Measurements from ENCODE around the gene TMPRSS9. TPM values are rescaled to one million over a fixed set of nuclear protein-coding genes. Genes with fewer than 3 reads are reported as not detected.
A peak's percentile ranks its signal among the peaks of the same experiment; 100 is the strongest.

Gene TMPRSS9
- total RNA-seq, 1 experiment from 2014 or later: not detected

DNA sequence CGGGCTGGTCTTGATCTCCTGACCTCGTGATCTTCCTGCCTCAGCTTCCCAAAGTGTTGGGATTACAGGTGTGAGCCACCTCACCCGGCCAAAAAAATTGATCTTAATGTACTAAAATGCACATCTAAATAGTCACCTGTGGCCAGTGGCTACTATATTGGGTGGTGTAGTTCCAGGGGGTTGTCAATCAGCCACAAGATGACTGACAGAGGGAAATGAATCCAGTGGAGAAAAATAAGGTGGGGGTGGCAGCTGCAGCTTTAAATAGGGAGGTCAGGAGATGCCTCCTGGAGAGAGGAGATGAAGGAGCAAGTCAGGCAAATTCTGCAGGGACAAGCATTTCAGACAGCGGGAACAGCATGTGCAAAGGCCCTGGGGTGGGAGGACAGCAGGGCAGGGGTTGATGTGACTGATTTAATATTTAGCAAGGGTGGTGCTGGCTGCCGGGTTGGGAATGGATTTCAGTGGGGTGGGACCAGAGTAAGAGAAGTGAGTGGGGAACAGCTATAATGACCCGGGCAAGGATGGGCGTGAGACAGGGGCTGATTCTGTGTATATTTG is 49.4 kb downstream of the TMPRSS9 start:
- Histone ChIP-seq H3K4me1 (ENCODE audit: low read length) (no peaks in the 10 kb centered on the region), H3K9me3 (ENCODE audit: low read length) (no peaks in the 10 kb centered on the region), H3K4me3 (ENCODE audit: low read length) (no peak overlapping the region), H3K79me2 (ENCODE audit: low read length) (no peaks in the 10 kb centered on the region), H3K36me3 (ENCODE audit: insufficient read depth, low read length) (no peaks in the 10 kb centered on the region), H3K9ac (ENCODE audit: low read length) (no peak overlapping the region), H2AFZ (ENCODE audit: low read length) (no peak overlapping the region), H3K27ac (ENCODE audit: low read length) (no peak overlapping the region), H3K4me2 (ENCODE audit: low read depth, low read length, poor library complexity, severe bottlenecking) (no peak overlapping the region), H3K9me2 (replicated peaks; ENCODE audit: insufficient read depth, low read length) (no peaks in the 10 kb centered on the region), H3K27me3 (ENCODE audit: low read length) (no peaks in the 10 kb centered on the region), H4K20me1 (ENCODE audit: insufficient read depth, low read depth, low read length) (0 out of 2 replicates have a peak, but pooled peaks cover 3% of the 10 kb centered on the region)
- DNase-seq: no peak

DNA sequence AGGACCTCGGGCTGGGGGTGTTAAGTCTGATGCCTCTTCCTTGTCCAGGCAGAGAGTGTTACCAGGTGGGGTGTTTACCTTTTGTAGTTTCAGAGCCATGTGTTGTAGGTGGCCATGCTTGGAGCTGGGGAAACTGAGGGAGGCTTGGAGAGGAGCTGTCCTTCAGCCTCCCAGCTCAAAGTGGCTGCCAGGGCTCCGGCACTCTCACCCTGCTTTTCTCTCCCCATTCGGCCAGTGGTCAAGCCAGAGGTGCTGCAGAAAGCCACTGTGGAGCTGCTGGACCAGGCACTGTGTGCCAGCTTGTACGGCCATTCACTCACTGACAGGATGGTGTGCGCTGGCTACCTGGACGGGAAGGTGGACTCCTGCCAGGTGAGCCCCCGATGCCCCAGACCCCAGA is 50.0 kb downstream of the TMPRSS9 start:
- H3K79me2 ChIP-seq (ENCODE audit: low read length): no peaks in the 10 kb centered on the region
- H3K9ac ChIP-seq (ENCODE audit: low read length): no peak overlapping the region
- H3K27ac ChIP-seq (ENCODE audit: low read length): no peak overlapping the region
- no peaks in the 10 kb centered on the region for H3K36me3 ChIP-seq (ENCODE audit: insufficient read depth, low read length)
- H4K20me1 ChIP-seq (ENCODE audit: insufficient read depth, low read depth, low read length): 0 out of 2 replicates have a peak, but pooled peaks cover 3% of the 10 kb centered on the region
- H3K9me3 ChIP-seq (ENCODE audit: low read length): no peaks in the 10 kb centered on the region
- H3K4me2 ChIP-seq (ENCODE audit: low read depth, low read length, poor library complexity, severe bottlenecking): no peak overlapping the region
- H3K9me2 ChIP-seq (replicated peaks; ENCODE audit: insufficient read depth, low read length): no peaks in the 10 kb centered on the region
- no peak overlapping the region for H3K4me3 ChIP-seq (ENCODE audit: low read length)
- H3K4me1 ChIP-seq (ENCODE audit: low read length): no peaks in the 10 kb centered on the region
- DNase-seq: no peak
- no peak overlapping the region for H2AFZ ChIP-seq (ENCODE audit: low read length)
- no peaks in the 10 kb centered on the region for H3K27me3 ChIP-seq (ENCODE audit: low read length)

DNA sequence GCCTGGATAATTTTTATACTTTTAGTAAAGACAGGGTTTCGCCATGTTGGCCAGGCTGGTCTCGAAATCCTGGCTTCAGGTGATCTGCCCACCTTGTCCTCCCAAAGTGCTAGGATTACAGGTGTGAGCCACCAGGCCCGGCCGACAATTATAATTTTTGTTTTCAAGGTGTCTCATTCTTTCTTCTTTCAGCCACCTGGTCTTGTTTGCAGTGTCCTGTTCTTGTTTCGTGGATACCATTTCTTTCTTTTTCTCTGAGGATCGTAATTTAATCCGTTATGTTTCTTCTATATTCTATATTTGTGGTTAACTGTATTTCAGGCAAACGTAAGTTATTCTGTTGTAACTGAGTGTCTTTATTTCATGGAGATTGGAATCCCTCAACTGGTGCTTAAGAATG is 51.6 kb downstream of the TMPRSS9 start:
- H3K79me2 ChIP-seq (ENCODE audit: low read length): no peaks in the 10 kb centered on the region
- H3K9ac ChIP-seq (ENCODE audit: low read length): no peak overlapping the region
- no peaks in the 10 kb centered on the region for H3K4me1 ChIP-seq (ENCODE audit: low read length)
- DNase-seq: no peak
- H4K20me1 ChIP-seq (ENCODE audit: insufficient read depth, low read depth, low read length): 0 out of 2 replicates have a peak, but pooled peaks cover 3% of the 10 kb centered on the region
- H3K36me3 ChIP-seq (ENCODE audit: insufficient read depth, low read length): no peaks in the 10 kb centered on the region
- H3K27ac ChIP-seq (ENCODE audit: low read length): no peak overlapping the region
- no peaks in the 10 kb centered on the region for H3K9me2 ChIP-seq (replicated peaks; ENCODE audit: insufficient read depth, low read length)
- H3K4me3 ChIP-seq (ENCODE audit: low read length): no peak overlapping the region
- H3K4me2 ChIP-seq (ENCODE audit: low read depth, low read length, poor library complexity, severe bottlenecking): no peak overlapping the region
- no peak overlapping the region for H2AFZ ChIP-seq (ENCODE audit: low read length)
- no peaks in the 10 kb centered on the region for H3K9me3 ChIP-seq (ENCODE audit: low read length)
- no peaks in the 10 kb centered on the region for H3K27me3 ChIP-seq (ENCODE audit: low read length)

DNA sequence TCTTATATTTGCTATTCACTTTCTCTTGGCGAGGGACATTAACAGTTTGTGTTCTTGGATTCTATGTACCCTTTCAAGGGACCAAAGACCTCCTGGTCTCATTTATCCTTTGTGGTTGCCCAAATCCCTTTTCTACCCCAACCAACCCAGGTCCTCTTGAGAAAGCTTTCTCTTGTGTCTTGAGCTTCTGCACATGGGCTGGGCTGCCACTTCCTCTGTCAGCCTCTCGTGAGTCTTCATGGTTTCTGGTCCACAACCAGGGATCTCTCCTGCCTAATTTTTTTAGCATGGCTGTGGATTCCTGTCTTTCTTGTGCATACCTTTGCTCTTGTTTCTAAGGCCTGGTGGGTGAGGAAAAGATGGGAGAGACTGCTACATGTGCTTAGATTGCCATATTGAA is 52.4 kb downstream of the TMPRSS9 start:
- Histone ChIP-seq H3K36me3 (ENCODE audit: insufficient read depth, low read length) (no peaks in the 10 kb centered on the region), H4K20me1 (ENCODE audit: insufficient read depth, low read depth, low read length) (0 out of 2 replicates have a peak, but pooled peaks cover 3% of the 10 kb centered on the region), H3K79me2 (ENCODE audit: low read length) (no peaks in the 10 kb centered on the region), H3K9me3 (ENCODE audit: low read length) (no peaks in the 10 kb centered on the region), H3K9me2 (replicated peaks; ENCODE audit: insufficient read depth, low read length) (no peaks in the 10 kb centered on the region), H3K9ac (ENCODE audit: low read length) (no peak overlapping the region), H2AFZ (ENCODE audit: low read length) (no peak overlapping the region), H3K4me3 (ENCODE audit: low read length) (no peak overlapping the region), H3K4me2 (ENCODE audit: low read depth, low read length, poor library complexity, severe bottlenecking) (no peak overlapping the region), H3K4me1 (ENCODE audit: low read length) (no peaks in the 10 kb centered on the region), H3K27me3 (ENCODE audit: low read length) (no peaks in the 10 kb centered on the region), H3K27ac (ENCODE audit: low read length) (no peak overlapping the region)
- peak; percentile 57 for DNase-seq

DNA sequence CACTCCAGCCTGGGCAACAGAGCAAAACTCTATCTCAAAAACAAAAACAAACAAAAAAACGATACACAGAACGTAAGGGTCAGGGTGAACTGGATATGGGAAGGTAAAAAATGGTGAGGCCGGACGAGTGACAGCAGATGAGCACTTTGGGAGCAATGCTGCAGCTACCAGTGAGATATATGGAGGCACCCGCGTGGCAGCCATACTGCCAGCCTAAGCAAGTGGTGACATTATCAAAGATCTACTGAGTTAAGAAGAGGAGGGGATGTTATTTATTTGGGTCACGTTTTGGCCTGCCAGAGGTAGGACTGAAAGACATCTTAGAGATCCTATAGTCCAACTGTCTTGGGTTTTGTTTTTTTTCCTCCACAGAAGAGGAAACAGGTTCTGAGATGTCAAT is 53.1 kb downstream of the TMPRSS9 start:
- Histone ChIP-seq H2AFZ (ENCODE audit: low read length) (no peak overlapping the region), H3K36me3 (ENCODE audit: insufficient read depth, low read length) (no peaks in the 10 kb centered on the region), H3K79me2 (ENCODE audit: low read length) (no peaks in the 10 kb centered on the region), H3K9ac (ENCODE audit: low read length) (no peak overlapping the region), H3K27ac (ENCODE audit: low read length) (no peak overlapping the region), H3K4me2 (ENCODE audit: low read depth, low read length, poor library complexity, severe bottlenecking) (no peak overlapping the region), H3K4me1 (ENCODE audit: low read length) (no peaks in the 10 kb centered on the region), H4K20me1 (ENCODE audit: insufficient read depth, low read depth, low read length) (0 out of 2 replicates have a peak, but pooled peaks cover 3% of the 10 kb centered on the region), H3K27me3 (ENCODE audit: low read length) (no peaks in the 10 kb centered on the region), H3K4me3 (ENCODE audit: low read length) (no peak overlapping the region), H3K9me3 (ENCODE audit: low read length) (no peaks in the 10 kb centered on the region), H3K9me2 (replicated peaks; ENCODE audit: insufficient read depth, low read length) (no peaks in the 10 kb centered on the region)
- no peak for DNase-seq

DNA sequence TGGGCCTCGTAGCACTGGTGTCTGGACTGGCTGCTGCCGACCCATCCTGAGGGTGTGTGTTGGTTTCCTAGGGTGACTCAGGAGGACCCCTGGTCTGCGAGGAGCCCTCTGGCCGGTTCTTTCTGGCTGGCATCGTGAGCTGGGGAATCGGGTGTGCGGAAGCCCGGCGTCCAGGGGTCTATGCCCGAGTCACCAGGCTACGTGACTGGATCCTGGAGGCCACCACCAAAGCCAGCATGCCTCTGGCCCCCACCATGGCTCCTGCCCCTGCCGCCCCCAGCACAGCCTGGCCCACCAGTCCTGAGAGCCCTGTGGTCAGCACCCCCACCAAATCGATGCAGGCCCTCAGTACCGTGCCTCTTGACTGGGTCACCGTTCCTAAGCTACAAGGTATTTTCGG is 53.6 kb downstream of the TMPRSS9 start:
- H3K4me2 ChIP-seq (ENCODE audit: low read depth, low read length, poor library complexity, severe bottlenecking): no peak overlapping the region
- H3K4me1 ChIP-seq (ENCODE audit: low read length): no peaks in the 10 kb centered on the region
- no peaks in the 10 kb centered on the region for H3K79me2 ChIP-seq (ENCODE audit: low read length)
- 0 out of 2 replicates have a peak, but pooled peaks cover 3% of the 10 kb centered on the region for H4K20me1 ChIP-seq (ENCODE audit: insufficient read depth, low read depth, low read length)
- no peak overlapping the region for H3K9ac ChIP-seq (ENCODE audit: low read length)
- H3K9me2 ChIP-seq (replicated peaks; ENCODE audit: insufficient read depth, low read length): no peaks in the 10 kb centered on the region
- DNase-seq: no peak
- no peaks in the 10 kb centered on the region for H3K27me3 ChIP-seq (ENCODE audit: low read length)
- H3K9me3 ChIP-seq (ENCODE audit: low read length): no peaks in the 10 kb centered on the region
- H3K4me3 ChIP-seq (ENCODE audit: low read length): no peak overlapping the region
- H2AFZ ChIP-seq (ENCODE audit: low read length): no peak overlapping the region
- no peak overlapping the region for H3K27ac ChIP-seq (ENCODE audit: low read length)
- no peaks in the 10 kb centered on the region for H3K36me3 ChIP-seq (ENCODE audit: insufficient read depth, low read length)

DNA sequence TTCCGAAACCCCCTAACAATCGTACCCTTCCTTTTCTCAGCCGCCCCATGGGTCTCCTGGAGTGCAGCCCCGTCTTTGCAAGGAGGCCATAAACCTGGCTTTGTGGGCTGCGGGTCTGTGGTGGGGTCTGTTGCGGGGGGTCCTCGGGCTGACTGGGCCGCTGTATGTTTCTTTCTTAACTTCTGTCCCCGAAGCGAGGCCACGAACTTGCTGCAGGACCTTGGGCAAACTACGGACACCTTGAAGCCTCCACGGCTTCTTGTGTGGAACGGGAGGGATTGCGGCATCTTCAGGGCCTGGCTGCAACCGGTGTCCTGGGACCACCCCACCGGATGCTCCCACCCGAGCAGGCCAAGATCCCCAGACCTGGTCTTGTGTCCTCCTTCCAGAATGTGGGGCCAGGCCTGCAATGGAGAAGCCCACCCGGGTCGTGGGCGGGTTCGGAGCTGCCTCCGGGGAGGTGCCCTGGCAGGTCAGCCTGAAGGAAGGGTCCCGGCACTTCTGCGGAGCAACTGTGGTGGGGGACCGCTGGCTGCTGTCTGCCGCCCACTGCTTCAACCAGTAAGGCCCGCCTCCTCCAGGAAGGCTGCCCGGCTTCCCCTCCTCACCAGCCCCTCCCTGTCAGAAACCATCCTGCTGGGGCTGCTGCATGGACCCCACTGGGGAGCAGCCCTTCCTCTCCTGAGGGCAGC is 55.4 kb downstream of the TMPRSS9 start:
- DNase-seq: no peak
- no peaks in the 10 kb centered on the region for H3K9me3 ChIP-seq (ENCODE audit: low read length)
- no peaks in the 10 kb centered on the region for H3K4me1 ChIP-seq (ENCODE audit: low read length)
- H3K4me2 ChIP-seq (ENCODE audit: low read depth, low read length, poor library complexity, severe bottlenecking): no peak overlapping the region
- H3K27ac ChIP-seq (ENCODE audit: low read length): no peak overlapping the region
- no peak overlapping the region for H3K4me3 ChIP-seq (ENCODE audit: low read length)
- no peak overlapping the region for H2AFZ ChIP-seq (ENCODE audit: low read length)
- no peaks in the 10 kb centered on the region for H3K27me3 ChIP-seq (ENCODE audit: low read length)
- H4K20me1 ChIP-seq (ENCODE audit: insufficient read depth, low read depth, low read length): 0 out of 2 replicates have a peak, but pooled peaks cover 3% of the 10 kb centered on the region
- H3K9ac ChIP-seq (ENCODE audit: low read length): no peak overlapping the region
- H3K79me2 ChIP-seq (ENCODE audit: low read length): no peaks in the 10 kb centered on the region
- H3K36me3 ChIP-seq (ENCODE audit: insufficient read depth, low read length): no peaks in the 10 kb centered on the region
- H3K9me2 ChIP-seq (replicated peaks; ENCODE audit: insufficient read depth, low read length): no peaks in the 10 kb centered on the region

DNA sequence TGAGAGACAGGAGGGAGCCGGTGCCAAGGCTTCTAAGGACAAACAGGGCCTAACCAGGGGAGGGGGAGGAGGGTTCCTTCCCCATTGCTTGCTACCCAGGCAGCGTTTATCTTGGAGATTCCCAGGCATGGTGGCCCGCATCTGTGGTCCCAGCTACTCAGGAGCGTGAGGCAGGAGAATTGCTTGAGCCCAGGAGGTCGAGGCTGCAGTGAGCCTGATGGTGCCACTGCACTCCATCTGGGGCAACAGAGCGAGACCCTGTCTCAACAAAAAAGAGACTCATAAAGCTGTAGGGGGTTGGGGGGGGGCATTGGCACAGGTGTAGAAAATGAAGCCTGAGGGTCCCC is 55.9 kb downstream of the TMPRSS9 start:
- H2AFZ ChIP-seq (ENCODE audit: low read length): no peak overlapping the region
- H3K4me2 ChIP-seq (ENCODE audit: low read depth, low read length, poor library complexity, severe bottlenecking): no peak overlapping the region
- no peaks in the 10 kb centered on the region for H3K9me3 ChIP-seq (ENCODE audit: low read length)
- H3K9ac ChIP-seq (ENCODE audit: low read length): no peak overlapping the region
- H4K20me1 ChIP-seq (ENCODE audit: insufficient read depth, low read depth, low read length): 0 out of 2 replicates have a peak, but pooled peaks cover 3% of the 10 kb centered on the region
- H3K4me3 ChIP-seq (ENCODE audit: low read length): no peak overlapping the region
- H3K36me3 ChIP-seq (ENCODE audit: insufficient read depth, low read length): no peaks in the 10 kb centered on the region
- no peak for DNase-seq
- no peaks in the 10 kb centered on the region for H3K27me3 ChIP-seq (ENCODE audit: low read length)
- no peaks in the 10 kb centered on the region for H3K79me2 ChIP-seq (ENCODE audit: low read length)
- H3K4me1 ChIP-seq (ENCODE audit: low read length): no peaks in the 10 kb centered on the region
- H3K27ac ChIP-seq (ENCODE audit: low read length): no peak overlapping the region
- H3K9me2 ChIP-seq (replicated peaks; ENCODE audit: insufficient read depth, low read length): no peaks in the 10 kb centered on the region

Measured in Karpas-422 (cell line).